K562 (cell line): ENCODE data around the gene ARV1. TPM values are rescaled to one million over a fixed set of nuclear protein-coding genes. Genes with fewer than 3 reads are reported as not detected.

Source experiments
- ATAC-seq: fragments of 200-7000 bp; cut with Tn5 transposase; 3 replicates; pipeline ENCODE4 v1.9.1; 2020; ENCODE audit warnings: moderate library complexity
- BruUV-seq: library from RNA; stranded (reverse); fragments of 400-500 nt; replicated peaks from 2 replicates; lab custom pipeline; 2021; lab: Mats Ljungman, UMichigan
- CTCF ChIA-PET: fragments of 300-600 bp; formaldehyde crosslinking; extraction: SDS; loops from one replicate; lab custom pipeline; 2021; ENCODE audit warnings: low intra/inter-chr PET ratio; lab: Yijun Ruan, JAX
- POLR2A ChIA-PET: fragments of 300-600, 350-650 bp; sonication (Branson Sonifier 250); formaldehyde crosslinking; extraction: SDS; loops from one replicate; lab custom pipeline; 2021; ENCODE audit warnings: antibody characterized with exemption, inconsistent platforms; lab: Yijun Ruan, JAX
- DNase-seq, 4 experiments: peaks; one replicate each; pipeline versions ENCODE4 v3.0.0 to v3.0.0-alpha.2; 2011 to 2018; ENCODE audit warnings: low spot score in 3 of 4, mixed read lengths in 3 of 4; ENCODE audit errors: extremely low read depth in 1 of 4
- FAIRE-seq: peaks from 2 replicates; lab custom pipeline; 2011; peaks lifted over from hg19 to GRCh38; lab: Jason Lieb, UNC
- H2AFZ ChIP-seq: 2 replicates; pipeline ENCODE4 v1.6.0; 2011; ENCODE audit warnings: low read depth, low read length, control low read depth, inconsistent platforms
- H3K27ac ChIP-seq: fragments of 200-600 bp; 3 replicates; pipeline ENCODE4 v1.8.0; 2011; ENCODE audit warnings: low read depth, mild to moderate bottlenecking, control low read depth, inconsistent platforms, low read length, moderate library complexity, mixed read lengths; ENCODE audit errors: extremely low read depth
- H3K27me3 ChIP-seq, 2 experiments: fragments of 300-600 bp in 1 of 2; 2 replicates in 1 of 2; 3 replicates in 1 of 2; pipeline versions ENCODE4 v1.6.0 to v1.8.0; 2011; ENCODE audit warnings: inconsistent platforms in 2 of 2, low read length in 2 of 2, mild to moderate bottlenecking in 1 of 2, mixed read lengths in 1 of 2, moderate library complexity in 1 of 2; ENCODE audit not compliant: control insufficient read depth in 2 of 2, insufficient read depth in 2 of 2
- H3K36me3 ChIP-seq: fragments of 300-600 bp; 3 replicates; pipeline ENCODE4 v1.8.0; 2011; ENCODE audit warnings: mild to moderate bottlenecking, low read length, inconsistent platforms; ENCODE audit not compliant: control insufficient read depth, insufficient read depth
- H3K4me1 ChIP-seq, 2 experiments: fragments of 200-600 bp in 1 of 2; replicated peaks in 1 of 2; 2 replicates in 1 of 2; 3 replicates in 1 of 2; pipeline versions ENCODE4 v1.5.1 to v1.8.0; 2011; ENCODE audit warnings: inconsistent platforms in 2 of 2, low read length in 2 of 2, mild to moderate bottlenecking in 1 of 2, mixed read lengths in 1 of 2, moderate library complexity in 1 of 2; ENCODE audit not compliant: control insufficient read depth in 2 of 2, insufficient read depth in 2 of 2
- H3K4me2 ChIP-seq: 2 replicates; pipeline ENCODE4 v1.6.1; 2011; ENCODE audit warnings: low read length, control low read depth, inconsistent platforms, mixed read lengths; ENCODE audit not compliant: insufficient read depth
- H3K4me3 ChIP-seq: fragments of 200-600 bp; sonication (generic), shearing (Covaris generic); 2 replicates; pipeline ENCODE4 v1.5.1; 2016; ENCODE audit warnings: control low read depth, inconsistent platforms
- H3K79me2 ChIP-seq: fragments of 200-600 bp; 3 replicates; pipeline ENCODE4 v1.8.0; 2011; ENCODE audit warnings: low read length, inconsistent platforms; ENCODE audit not compliant: control insufficient read depth, insufficient read depth
- H3K9ac ChIP-seq, 2 experiments: 2 replicates each; pipeline versions ENCODE4 v1.6.0 to v1.6.1; 2011; ENCODE audit warnings: low read depth in 2 of 2, low read length in 2 of 2, control low read depth in 1 of 2, inconsistent platforms in 1 of 2, mild to moderate bottlenecking in 1 of 2, mixed read lengths in 1 of 2; ENCODE audit not compliant: insufficient read depth in 1 of 2
- H3K9me1 ChIP-seq: one replicate; pipeline ENCODE4 v1.6.0; 2011; ENCODE audit warnings: inconsistent platforms, mild to moderate bottlenecking, low read length, moderate library complexity; ENCODE audit not compliant: control insufficient read depth, insufficient read depth
- H3K9me3 ChIP-seq: replicated peaks from 2 replicates; pipeline ENCODE4 v1.5.1; 2011; ENCODE audit warnings: low read depth, low read length, inconsistent platforms; ENCODE audit not compliant: control insufficient read depth, insufficient read depth
- H4K20me1 ChIP-seq: replicated peaks from 2 replicates; pipeline ENCODE4 v1.6.1; 2011; ENCODE audit warnings: low read length, inconsistent platforms, mixed read lengths; ENCODE audit not compliant: control insufficient read depth, insufficient read depth
- ELF4 ChIP-seq: fragments of 450-650 bp; formaldehyde crosslinking; IDR thresholded peaks from 2 replicates; pipeline ENCODE4 v1.4.0; 2022; ENCODE audit warnings: missing genetic modification characterization
- MYBL2 ChIP-seq, 2 experiments: fragments of 450-650 bp in 1 of 2; sonication (generic) in 1 of 2; formaldehyde crosslinking in 1 of 2; IDR thresholded peaks; 2 replicates each; pipeline versions ENCODE4 v1.6.1 to v1.8.1; 2017 to 2022; ENCODE audit warnings: borderline replicate concordance in 1 of 2, inconsistent platforms in 1 of 2, low read depth in 1 of 2, mild to moderate bottlenecking in 1 of 2, missing genetic modification reagents in 1 of 2, moderate library complexity in 1 of 2
- NFXL1 ChIP-seq: fragments of 450-650 bp; formaldehyde crosslinking; IDR thresholded peaks from 2 replicates; pipeline ENCODE4 v1.4.0; 2021; ENCODE audit warnings: mild to moderate bottlenecking
- POLR2G ChIP-seq: fragments of 200-400 bp; formaldehyde crosslinking; IDR thresholded peaks from 2 replicates; pipeline ENCODE4 v1.6.1; 2017; ENCODE audit warnings: low read depth, mild to moderate bottlenecking, antibody characterized with exemption, low read length, moderate library complexity
- PPARD ChIP-seq: fragments of 250-450 bp; sonication (Bioruptor Pico); IDR thresholded peaks from 2 replicates; pipeline ENCODE4 v1.8.0; 2022; ENCODE audit warnings: inconsistent platforms, mild to moderate bottlenecking, moderate library complexity
- SPI1 ChIP-seq: IDR thresholded peaks from 2 replicates; pipeline ENCODE4 v1.6.1; 2011; ENCODE audit warnings: low read depth, low read length, control low read depth, borderline replicate concordance
- TEAD1 ChIP-seq, 2 experiments: fragments of 450-650 bp in 1 of 2; sonication (generic) in 1 of 2; formaldehyde crosslinking; IDR thresholded peaks; 2 replicates each; pipeline versions ENCODE4 v1.4.0 to v1.8.0; 2020 to 2022; ENCODE audit warnings: mild to moderate bottlenecking in 2 of 2, missing genetic modification reagents in 1 of 2
- TEAD4 ChIP-seq, 2 experiments: sonication (generic) in 1 of 2; formaldehyde crosslinking in 1 of 2; IDR thresholded peaks; 2 replicates each; pipeline versions ENCODE4 v1.6.1 to v1.8.0; 2012 to 2022; ENCODE audit warnings: borderline replicate concordance in 1 of 2, inconsistent platforms in 1 of 2, low read length in 1 of 2, mild to moderate bottlenecking in 1 of 2, missing genetic modification reagents in 1 of 2
- TSHZ1 ChIP-seq: fragments of 250-450 bp; sonication (Bioruptor Pico); IDR thresholded peaks from 2 replicates; pipeline ENCODE4 v1.4.0; 2020; ENCODE audit warnings: mild to moderate bottlenecking, moderate library complexity
- ZBED1 ChIP-seq: IDR thresholded peaks from 2 replicates; pipeline ENCODE4 v1.6.1; 2014
- ZNF174 ChIP-seq: fragments of 250-450 bp; sonication (Bioruptor Pico); IDR thresholded peaks from 2 replicates; pipeline ENCODE4 v1.4.0; 2020; ENCODE audit warnings: mild to moderate bottlenecking
- WGBS: fragments of 100-300 bp; shearing (Covaris generic); methylation state at CpG from one replicate; pipeline ENCODE4 v1.1.6; 2016; ENCODE audit warnings: low coverage, mixed read lengths; ENCODE audit not compliant: insufficient coverage; ENCODE audit errors: missing lambda C conversion rate; 5-methylcytosine and 5-hydroxymethylcytosine counted together
- in situ Hi-C: fragments of 300-500 bp; cut with MboI; formaldehyde crosslinking; loops from 4 replicates; pipeline ENCODE4 v1.15.0; 2018; ENCODE audit warnings: inconsistent platforms, mixed read lengths
- intact Hi-C: fragments of 100-400 bp; cut with micrococcal nuclease; formaldehyde crosslinking; loops from 2 replicates; pipeline ENCODE4 v1.14.2; 2022
- polyA plus RNA-seq, 8 experiments: library from polyadenylated mRNA; depleted of rRNA in 4 of 8; stranded (reverse) in 5 of 8; unstranded in 3 of 8; fragments of >200 nt; fragmentation: Nextera tagmentation in 2 of 8; fragmentation: Illumina TruSeq in 1 of 8; extraction: Ambion mirVana in 2 of 8; extraction: Trizol in 1 of 8; gene quantifications; 2 replicates each; pipeline versions ENCODE4 v1.2.1 to v1.2.3, GENCODE V29; 2011 to 2014; ENCODE audit warnings: inconsistent platforms in 1 of 8, missing spikeins in 1 of 8
- total RNA-seq, 7 experiments: library from RNA; depleted of rRNA in 6 of 7; stranded (reverse); fragments of >200 nt in 6 of 7; fragmentation: Illumina TruSeq in 2 of 7; extraction: Trizol in 2 of 7; gene quantifications; 2 replicates each; pipeline versions ENCODE4 v1.2.1 to v1.2.3, GENCODE V29; 2011 to 2021; ENCODE audit warnings: low replicate concordance in 1 of 7

Gene ARV1
- total and polyA plus RNA-seq, 9 of the 15 experiments (the other 6 are each of a cell fraction or from before 2014, with no cell fraction given) = 54.8 to 139 (median 74.0) TPM

DNA sequence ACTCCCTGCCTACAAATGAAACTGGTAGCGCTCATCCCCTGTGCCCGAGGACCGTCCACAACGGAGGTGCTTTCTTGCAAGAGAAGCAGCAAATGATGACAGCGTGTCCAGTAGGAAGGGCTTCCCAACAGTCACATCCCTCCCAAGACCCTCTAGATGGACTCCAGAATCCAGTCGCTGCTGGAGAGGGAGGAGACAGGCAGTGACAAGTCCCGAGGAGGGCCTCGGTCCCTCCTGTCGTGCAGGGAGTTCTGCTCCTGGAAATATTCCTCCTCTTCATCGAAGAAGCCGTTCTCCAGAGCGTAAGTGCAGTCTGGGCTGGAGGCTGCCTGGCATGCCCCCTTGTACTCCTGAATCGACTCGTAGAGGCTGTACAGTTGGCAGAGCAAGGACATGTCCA is 40.8 kb downstream of the ARV1 start:
- TF ChIP-seq POLR2G = 0 out of 2 replicates have a peak, but pooled peaks have one; percentile 24
- TF ChIP-seq NFXL1 (CRISPR knock-in tag) = no peak
- no peak for TF ChIP-seq ZBED1
- FAIRE-seq = no peak
- BruUV-seq = no TSS peak
- Histone ChIP-seq H3K9me1 (no peaks in the 10 kb centered on the region), H3K79me2 (no peaks in the 10 kb centered on the region), H2AFZ (no peak overlapping the region), H3K4me1 (no peaks in the 10 kb centered on the region; a peak in 1 of 5 replicates), H3K27me3 (no peaks in the 10 kb centered on the region), H3K9ac (no peak overlapping the region), H3K9me3 (no peaks in the 10 kb centered on the region), H4K20me1 (no peaks in the 10 kb centered on the region; the same call in 1 of the 2 replicates), H3K27ac (no peak overlapping the region), H3K4me2 (no peak overlapping the region), H3K4me3 (no peak overlapping the region), H3K36me3 (peaks cover 31% of the 10 kb centered on the region; the same call in 2 of the 3 replicates)
- intact Hi-C loops = loop anchor here (5.0 to 10.0 kb wide), 3 partner anchors 73 to 387 kb away; no protein-coding TSS in a partner anchor
- in situ Hi-C loops = no loop called here
- 94% methylated on average over 13 of the region's 14 CpGs for WGBS
- ChIA-PET POLR2A (interaction anchor here (1.2 kb wide), 1 partner anchor 34 kb away, joined by 3 read pairs; no protein-coding TSS in a partner anchor), CTCF (no interaction called here)
- no peak for DNase-seq
- ATAC-seq = no peak

- H3K79me2 ChIP-seq = no peaks in the 10 kb centered on the region
- 77% methylated on average over 14 of the region's 14 CpGs for WGBS
- no peaks in the 10 kb centered on the region for H3K27me3 ChIP-seq
- DNase-seq = no peak
- H2AFZ ChIP-seq = no peak overlapping the region
- in situ Hi-C loops (no loop called here), intact Hi-C loops (no loop called here)
- BruUV-seq = no TSS peak
- no peak overlapping the region for H3K9ac ChIP-seq
- no peak overlapping the region for H3K27ac ChIP-seq
- H3K4me3 ChIP-seq = no peak overlapping the region
- H3K36me3 ChIP-seq = peaks cover 32% of the 10 kb centered on the region; the same call in 2 of the 3 replicates
- ChIA-PET CTCF (no interaction called here), POLR2A (interaction anchor here (1.2 kb wide), 1 partner anchor 33 kb away, joined by 3 read pairs; no protein-coding TSS in a partner anchor)
- no peaks in the 10 kb centered on the region for H3K9me3 ChIP-seq
- no peaks in the 10 kb centered on the region; the same call in 1 of the 2 replicates for H4K20me1 ChIP-seq
- H3K9me1 ChIP-seq = no peaks in the 10 kb centered on the region
- H3K4me1 ChIP-seq = no peaks in the 10 kb centered on the region; a peak in 1 of 5 replicates
- no peak for FAIRE-seq
- no peak overlapping the region for H3K4me2 ChIP-seq
- no peak for ATAC-seq
- TF ChIP-seq ELF4 (CRISPR knock-in tag) = no peak
- TF ChIP-seq SPI1 = 0 out of 2 replicates have a peak, but pooled peaks have one; percentile 2
- TF ChIP-seq TEAD1 (CRISPR knock-in tag; IDR thresholded peaks at IDR 0.05) = peak in 1 of 2 experiments; percentile 74; a peak in 1 of 4 replicates
- no peak for TF ChIP-seq ZNF174
- no peak for TF ChIP-seq TEAD4 (IDR thresholded peaks at IDR 0.05; ENCODE audit: low read length)
- TF ChIP-seq TEAD4 (CRISPR knock-in tag; IDR thresholded peaks at IDR 0.05; ENCODE audit: borderline replicate concordance) = 0 out of 2 replicates have a peak, but pooled peaks have one; percentile 10
- no peak for TF ChIP-seq MYBL2 (IDR thresholded peaks at IDR 0.05; ENCODE audit: low read depth)
- no peak for TF ChIP-seq MYBL2 (CRISPR knock-in tag; IDR thresholded peaks at IDR 0.05; ENCODE audit: borderline replicate concordance)
- no peak for TF ChIP-seq TSHZ1 (CRISPR knock-in tag)
- TF ChIP-seq PPARD (CRISPR knock-in tag) = no peak
These were observed 41.3 kb downstream of the ARV1 start for GRCh38 chr1:231020139-231020601.
